HUES6 (cell line): ENCODE data around the gene EXOSC7.
"Not testable (repeated sequence)": the region's sequence is repeated elsewhere in the genome, so short reads cannot be mapped to it uniquely, and the experiment has no call there.

ENCODE experiments used
- H3K27ac ChIP-seq: 2 replicates; pipeline ENCODE4 v1.7.0; 2013; ENCODE audit warnings: low read depth, mild to moderate bottlenecking, low read length, inconsistent platforms
- H3K27me3 ChIP-seq: 2 replicates; pipeline ENCODE4 v1.6.1; 2013; ENCODE audit warnings: low read length; ENCODE audit not compliant: control insufficient read depth, insufficient read depth
- H3K36me3 ChIP-seq: 2 replicates; pipeline ENCODE4 v1.6.1; 2013; ENCODE audit warnings: low read length; ENCODE audit not compliant: control insufficient read depth, insufficient read depth
- H3K4me1 ChIP-seq: 2 replicates; pipeline ENCODE4 v1.6.1; 2013; ENCODE audit warnings: low read length; ENCODE audit not compliant: control insufficient read depth, insufficient read depth
- H3K4me3 ChIP-seq: 2 replicates; pipeline ENCODE4 v1.5.1; 2013; ENCODE audit warnings: low read depth, low read length
- H3K9ac ChIP-seq: one replicate; pipeline ENCODE4 v1.6.1; 2013; ENCODE audit warnings: mild to moderate bottlenecking, low read length
- H3K9me3 ChIP-seq: 2 replicates; pipeline ENCODE4 v1.6.1; 2013; ENCODE audit warnings: low read depth, low read length; ENCODE audit not compliant: control insufficient read depth, insufficient read depth

Gene EXOSC7

DNA sequence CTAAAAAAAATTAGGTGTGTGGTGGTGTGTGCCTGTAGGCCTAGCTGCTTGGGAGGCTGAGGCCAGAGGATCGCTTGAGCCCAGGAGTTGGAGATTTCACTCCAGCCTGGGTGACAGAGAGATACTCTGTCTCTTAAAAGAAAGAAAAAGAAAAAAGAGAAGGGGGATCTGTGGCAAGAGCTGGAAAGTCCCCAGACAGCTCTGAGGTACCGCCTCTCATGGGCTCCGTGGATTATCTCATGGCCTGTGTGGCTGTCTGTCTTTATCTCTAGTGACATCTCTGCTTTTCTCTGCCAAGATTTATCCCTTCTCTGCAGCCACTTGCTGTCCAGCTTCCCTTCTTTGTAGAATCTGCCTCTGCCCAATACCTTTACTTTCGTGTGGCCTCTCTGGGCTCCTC is 5.7 kb downstream of the EXOSC7 start:
- Histone ChIP-seq H3K27me3 (no peaks in the 10 kb centered on the region), H3K27ac (no peak overlapping the region), H3K9ac (no peak overlapping the region), H3K36me3 (peaks cover 22% of the 10 kb centered on the region), H3K9me3 (peaks cover 15% of the 10 kb centered on the region), H3K4me3 (no peak overlapping the region), H3K4me1 (peaks cover 4% of the 10 kb centered on the region; the same call in 1 of the 2 replicates)

DNA sequence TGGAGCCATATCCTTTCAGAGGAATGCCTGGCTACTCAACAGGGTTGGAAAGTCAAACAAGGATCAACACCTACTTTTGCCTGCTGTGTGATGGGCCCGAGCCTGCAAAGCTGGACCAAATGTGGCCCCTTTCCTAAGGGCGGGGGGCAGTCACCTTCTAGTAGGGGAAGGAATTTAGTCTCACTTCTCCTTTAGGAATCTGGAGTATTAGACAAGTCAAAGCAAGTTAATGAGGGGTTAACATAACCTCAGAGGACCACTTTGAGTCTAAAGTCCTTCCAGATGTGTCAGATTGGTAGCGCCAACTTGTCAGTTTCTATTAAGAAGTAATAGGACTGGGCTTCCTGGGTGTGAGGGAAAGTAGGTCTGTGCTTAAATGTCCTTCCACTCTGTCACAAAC is 6.8 kb downstream of the EXOSC7 start:
- Histone ChIP-seq H3K9ac (no peak overlapping the region), H3K36me3 (peaks cover 20% of the 10 kb centered on the region), H3K27ac (no peak overlapping the region), H3K9me3 (peaks cover 15% of the 10 kb centered on the region), H3K27me3 (no peaks in the 10 kb centered on the region), H3K4me3 (no peak overlapping the region), H3K4me1 (no peaks in the 10 kb centered on the region)

DNA sequence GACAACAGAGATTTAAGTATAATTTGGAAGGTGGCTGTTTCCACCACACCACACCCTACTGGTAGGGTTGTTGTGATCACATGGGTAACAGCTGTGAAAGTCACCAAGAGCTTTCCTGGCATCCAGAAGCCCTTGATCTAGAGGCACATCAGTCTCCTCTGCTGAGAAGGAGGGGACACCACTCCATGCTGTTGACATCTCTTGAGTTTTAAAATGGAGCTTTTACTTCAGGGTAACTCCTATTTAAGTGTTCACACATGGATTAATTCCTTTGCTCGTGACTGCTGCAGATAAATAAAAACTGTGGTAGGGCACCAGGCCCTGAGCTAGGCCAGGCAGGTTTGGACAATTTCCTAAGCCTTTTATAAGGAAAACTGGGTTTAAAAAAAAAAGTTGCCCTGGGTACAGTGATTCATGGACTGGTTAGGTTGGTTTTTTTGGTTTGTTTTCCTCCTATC is 7.5 kb downstream of the EXOSC7 start:
- Histone ChIP-seq H3K4me1 (peaks cover 3% of the 10 kb centered on the region), H3K9ac (no peak overlapping the region), H3K9me3 (peaks cover 15% of the 10 kb centered on the region), H3K27ac (no peak overlapping the region), H3K36me3 (peaks cover 20% of the 10 kb centered on the region), H3K4me3 (no peak overlapping the region), H3K27me3 (no peaks in the 10 kb centered on the region)

DNA sequence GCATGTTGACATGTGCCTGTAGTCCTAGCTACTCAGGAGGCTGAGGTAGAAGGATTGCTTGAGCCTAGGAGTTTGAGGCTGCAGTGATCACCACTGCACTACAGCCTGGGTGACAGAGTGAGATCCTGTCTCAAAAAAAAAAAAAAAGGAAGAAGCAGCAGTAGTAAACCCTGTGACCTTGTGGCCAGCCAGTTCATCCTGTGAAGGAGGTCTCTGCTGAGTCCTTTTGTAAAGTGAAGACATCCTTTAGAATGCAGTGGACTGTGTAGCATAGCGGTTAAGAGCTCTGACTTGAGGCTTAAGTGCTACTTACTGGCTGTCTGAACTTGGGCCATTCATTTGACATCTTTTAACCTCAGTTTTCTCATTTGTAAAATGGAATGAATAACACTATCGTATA is 8.3 kb downstream of the EXOSC7 start:
- Histone ChIP-seq H3K9me3 (peaks cover 15% of the 10 kb centered on the region), H3K9ac (no peak overlapping the region), H3K27ac (no peak overlapping the region), H3K4me3 (no peak overlapping the region), H3K36me3 (peaks cover 25% of the 10 kb centered on the region), H3K27me3 (no peaks in the 10 kb centered on the region), H3K4me1 (peaks cover 9% of the 10 kb centered on the region)

DNA sequence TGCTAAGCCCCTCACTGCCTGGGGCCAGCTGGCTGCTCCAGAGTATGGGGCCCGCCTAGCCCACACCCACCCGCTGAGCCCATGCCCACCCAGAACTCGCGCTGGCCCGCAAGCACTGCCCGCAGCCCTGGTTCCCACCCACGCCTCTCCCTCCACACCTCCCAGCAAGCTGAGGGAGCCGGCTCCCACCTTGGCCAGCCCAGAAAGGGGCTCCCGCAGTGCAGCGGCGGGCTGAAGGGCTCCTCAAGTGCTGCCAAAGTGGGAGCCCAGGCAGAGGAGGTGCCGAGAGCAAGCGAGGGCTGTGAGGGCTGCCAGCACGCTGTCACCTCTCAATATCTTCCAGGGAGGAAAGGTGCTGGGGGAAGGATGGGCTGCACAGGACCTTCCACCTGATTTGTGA is 10.3 kb downstream of the EXOSC7 start:
- Histone ChIP-seq H3K36me3 (peaks cover 45% of the 10 kb centered on the region), H3K9me3 (peaks cover 15% of the 10 kb centered on the region)
- not testable (repeated sequence) for H3K4me1 ChIP-seq, H3K4me3 ChIP-seq, H3K27me3 ChIP-seq, H3K27ac ChIP-seq, H3K9ac ChIP-seq

DNA sequence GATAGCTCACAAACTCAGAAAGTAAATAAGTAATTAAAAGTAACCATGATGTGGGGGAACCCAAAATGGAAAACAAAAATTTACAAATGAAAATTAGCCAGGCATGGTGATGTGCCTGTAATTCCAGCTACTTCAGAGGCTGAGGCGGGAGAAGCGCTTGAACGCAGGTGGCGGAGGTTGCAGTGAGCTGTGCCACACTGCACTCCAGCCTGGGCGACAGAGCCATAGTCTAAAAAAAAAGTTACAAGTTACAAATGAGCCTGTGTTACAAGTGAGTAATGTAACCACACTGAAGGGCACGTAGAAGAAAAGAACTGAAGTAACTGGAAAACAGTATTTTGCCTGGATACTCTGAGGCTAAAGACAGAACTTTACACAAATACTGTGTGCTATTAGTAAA is 11.3 kb downstream of the EXOSC7 start:
- peaks cover 9% of the 10 kb centered on the region for H3K4me1 ChIP-seq
- H3K36me3 ChIP-seq = peaks cover 53% of the 10 kb centered on the region
- H3K27me3 ChIP-seq = no peaks in the 10 kb centered on the region
- no peak overlapping the region for H3K4me3 ChIP-seq
- H3K9ac ChIP-seq = no peak overlapping the region
- peaks cover 15% of the 10 kb centered on the region for H3K9me3 ChIP-seq
- H3K27ac ChIP-seq = no peak overlapping the region

DNA sequence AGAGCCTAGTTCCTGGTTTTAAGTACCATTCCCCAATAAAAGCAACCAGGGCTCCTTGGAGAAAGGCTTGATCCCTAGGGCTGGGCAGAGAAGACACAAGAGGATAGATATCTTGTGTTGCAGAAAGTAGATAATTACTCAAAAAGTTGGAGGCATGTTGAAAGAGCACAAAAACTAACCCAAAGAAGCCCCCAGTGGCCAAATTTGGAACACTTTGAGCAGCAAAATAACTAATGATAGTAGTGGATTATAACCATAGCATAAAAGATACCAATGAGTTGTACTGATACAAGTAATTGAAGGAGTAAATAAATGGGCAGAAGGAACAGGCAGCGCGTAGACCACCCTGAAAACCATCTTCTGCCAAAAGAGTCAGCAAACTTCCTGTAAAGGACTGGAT is 12.0 kb downstream of the EXOSC7 start:
- peaks cover 14% of the 10 kb centered on the region for H3K4me1 ChIP-seq
- no peak overlapping the region for H3K27ac ChIP-seq
- H3K4me3 ChIP-seq = no peak overlapping the region
- peaks cover 50% of the 10 kb centered on the region for H3K36me3 ChIP-seq
- no peak overlapping the region for H3K9ac ChIP-seq
- no peaks in the 10 kb centered on the region for H3K27me3 ChIP-seq
- peaks cover 15% of the 10 kb centered on the region for H3K9me3 ChIP-seq

DNA sequence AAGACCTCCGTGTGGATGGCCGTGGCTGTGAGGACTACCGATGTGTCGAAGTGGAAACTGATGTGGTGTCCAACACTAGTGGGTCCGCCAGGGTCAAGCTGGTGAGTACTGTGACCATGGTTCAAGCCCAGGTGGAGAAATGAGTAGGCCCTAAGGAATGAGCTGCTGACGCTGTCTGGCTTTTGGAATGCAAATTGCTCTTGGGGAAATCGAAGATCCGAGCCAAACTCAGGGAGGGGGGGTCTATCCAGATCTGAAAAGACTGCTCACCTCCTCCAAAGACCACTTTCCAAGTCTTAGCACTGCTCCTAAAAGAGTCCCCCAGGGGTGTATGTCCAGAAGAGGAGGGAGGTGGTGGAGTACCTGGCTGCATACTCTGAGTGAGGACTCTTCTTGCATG is 13.1 kb downstream of the EXOSC7 start:
- Histone ChIP-seq H3K4me1 (peaks cover 25% of the 10 kb centered on the region), H3K9ac (no peak overlapping the region), H3K27me3 (no peaks in the 10 kb centered on the region), H3K36me3 (peaks cover 56% of the 10 kb centered on the region), H3K4me3 (no peak overlapping the region), H3K9me3 (peaks cover 15% of the 10 kb centered on the region), H3K27ac (no peak overlapping the region)

DNA sequence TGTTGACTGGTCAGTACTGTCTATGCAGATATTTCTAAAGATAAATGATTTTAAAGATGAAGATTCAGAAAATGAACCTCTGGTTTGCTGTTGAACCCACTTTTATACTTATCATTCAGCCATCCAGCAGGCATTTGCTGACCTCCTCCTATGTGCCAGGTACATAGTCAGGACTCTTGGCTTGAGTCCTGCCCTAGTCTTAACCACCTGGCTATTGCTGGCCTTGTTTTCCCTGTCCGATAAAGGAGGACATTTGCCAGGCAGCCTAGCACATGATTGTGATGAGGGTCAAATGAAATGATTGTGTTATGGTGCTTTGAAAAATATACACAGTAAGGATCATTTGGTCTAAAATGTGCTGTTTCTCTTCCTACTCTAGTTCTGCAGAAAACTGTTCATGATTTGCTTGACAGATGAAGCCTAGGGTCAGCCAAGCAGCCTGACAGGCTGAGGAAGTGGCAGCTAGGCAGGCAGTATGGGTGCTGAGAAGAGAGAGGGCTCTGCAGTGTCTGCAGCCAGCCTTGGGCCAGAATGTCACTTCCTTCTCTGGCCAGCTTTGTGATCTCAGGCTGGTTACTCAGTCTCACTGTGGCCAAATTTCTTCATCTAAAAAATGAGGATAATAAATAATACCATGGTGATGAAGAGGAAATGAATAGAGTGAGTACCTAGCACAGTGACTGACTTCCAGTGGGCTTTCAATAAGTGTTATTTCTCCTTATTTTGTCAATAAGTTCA is 13.8 kb downstream of the EXOSC7 start:
- H3K4me1 ChIP-seq = peaks cover 30% of the 10 kb centered on the region
- peaks cover 54% of the 10 kb centered on the region for H3K36me3 ChIP-seq
- H3K27ac ChIP-seq = no peak overlapping the region
- H3K9ac ChIP-seq = no peak overlapping the region
- H3K4me3 ChIP-seq = no peak overlapping the region
- no peaks in the 10 kb centered on the region for H3K27me3 ChIP-seq
- H3K9me3 ChIP-seq = peaks cover 11% of the 10 kb centered on the region

DNA sequence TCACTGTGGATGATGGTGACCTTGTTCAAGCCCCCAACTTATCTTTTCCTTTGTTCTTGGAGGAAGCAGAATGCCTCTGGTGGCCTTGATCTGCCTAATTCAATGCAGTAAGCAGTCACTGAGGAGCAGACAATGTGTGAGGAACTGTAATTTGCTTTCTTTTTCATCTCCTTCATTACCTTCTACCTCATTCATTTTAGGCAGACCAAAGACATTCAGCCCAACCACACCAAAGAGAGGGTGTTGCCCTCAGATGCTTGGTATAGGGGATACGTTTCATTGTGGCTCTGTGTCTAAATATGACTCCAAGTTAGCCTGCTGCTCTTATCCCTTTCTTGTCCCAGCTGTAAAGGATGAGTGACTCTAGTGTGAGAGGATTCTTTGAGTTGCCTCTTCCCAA is 15.3 kb downstream of the EXOSC7 start:
- Histone ChIP-seq H3K4me3 (no peak overlapping the region), H3K9ac (no peak overlapping the region), H3K27ac (no peak overlapping the region), H3K9me3 (peaks cover 4% of the 10 kb centered on the region), H3K36me3 (peaks cover 59% of the 10 kb centered on the region), H3K27me3 (no peaks in the 10 kb centered on the region), H3K4me1 (peaks cover 30% of the 10 kb centered on the region)

DNA sequence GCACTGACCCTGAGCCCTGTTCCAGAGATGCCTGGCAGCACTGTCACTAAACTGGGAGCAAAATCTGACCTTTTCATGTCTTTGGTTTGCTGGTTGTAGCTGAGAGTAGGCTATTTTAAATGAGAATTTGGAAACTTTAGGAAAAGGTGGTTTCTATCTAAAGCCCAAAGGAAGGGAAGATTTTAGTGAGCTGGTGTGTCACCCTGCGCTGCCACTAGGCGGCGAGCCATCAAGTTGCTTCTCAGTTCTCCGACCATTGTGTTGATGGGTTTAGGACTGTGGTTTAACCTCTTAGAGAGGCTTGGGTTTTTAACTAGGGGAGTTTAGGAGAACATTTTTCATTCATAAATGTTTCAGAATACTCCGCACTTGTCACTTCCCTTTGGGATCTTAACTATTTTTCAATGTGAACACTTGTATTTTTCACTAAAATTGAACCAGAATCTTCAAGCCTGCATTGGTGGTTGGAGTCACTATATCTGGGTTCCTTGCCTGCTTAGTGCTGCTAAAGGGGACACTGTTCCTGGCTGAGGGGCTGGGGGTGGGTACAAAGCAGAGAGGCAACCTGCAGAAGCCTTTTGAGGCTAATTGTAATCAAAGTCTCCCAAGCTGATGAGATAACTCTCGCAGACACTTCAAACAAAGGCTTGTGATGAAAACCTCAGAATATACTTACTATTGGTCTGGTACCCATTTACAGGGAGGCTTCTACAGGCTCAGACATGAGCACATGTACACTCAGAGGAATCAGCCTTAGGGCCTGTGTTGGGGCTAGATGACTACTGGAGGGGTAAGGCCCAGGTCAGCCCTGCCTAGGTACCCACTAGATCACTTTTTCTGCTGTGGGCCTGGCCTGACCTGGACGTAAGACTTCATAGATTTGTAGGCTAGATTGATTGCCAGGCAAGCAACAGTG is 16.8 kb downstream of the EXOSC7 start:
- H3K9me3 ChIP-seq = no peaks in the 10 kb centered on the region
- peaks cover 74% of the 10 kb centered on the region for H3K36me3 ChIP-seq
- no peak overlapping the region for H3K4me3 ChIP-seq
- no peaks in the 10 kb centered on the region for H3K27me3 ChIP-seq
- peaks cover 30% of the 10 kb centered on the region for H3K4me1 ChIP-seq
- 0 out of 2 replicates have a peak overlapping the region, but pooled peaks have one; percentile 53 for H3K27ac ChIP-seq
- no peak overlapping the region for H3K9ac ChIP-seq
